ENCODE results near the gene AADAT. TPM values are rescaled to one million over a fixed set of nuclear protein-coding genes. Genes with fewer than 3 reads are reported as not detected.
"Not testable (repeated sequence)": the region's sequence is repeated elsewhere in the genome, so short reads cannot be mapped to it uniquely, and the experiment has no call there.

AADAT gene
- total RNA-seq, 4 donors from 2014 or later, result 2.9 to 7.2 (median 5.5) TPM

DNA sequence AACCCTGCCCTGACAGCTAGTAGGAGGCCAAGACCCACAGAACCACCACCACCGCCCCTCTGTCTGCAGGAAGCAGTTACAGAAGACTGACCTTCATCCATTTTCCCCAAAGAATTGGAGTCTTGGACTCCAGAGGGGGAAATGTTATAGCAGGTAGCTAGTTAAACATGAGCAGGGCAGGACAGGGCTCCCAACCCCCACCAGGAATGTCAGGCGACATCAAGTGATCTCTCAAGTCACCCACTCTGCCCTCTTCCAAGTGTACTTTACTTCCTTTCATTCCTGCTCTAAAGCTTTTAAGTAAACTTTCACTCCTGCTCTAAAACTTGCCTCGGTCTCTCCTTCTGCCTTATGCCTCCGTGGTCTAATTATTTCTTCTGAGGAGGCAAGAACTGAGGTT is 17.1 kb upstream of the AADAT start:
- Histone ChIP-seq H3K27ac (replicated peaks in 1 of 4) (no peak overlapping the region), H3K36me3 (no peaks in the 10 kb centered on the region), H3K27me3 (peaks cover 0 to 14% (median 0%) of the 10 kb centered on the region in 4 donors), H3K4me3 (no peak overlapping the region), H3K4me1 (no peaks in the 10 kb centered on the region), H3K9me3 (no peaks in the 10 kb centered on the region)
- WGBS, result 86% methylated on average over 4 of the region's 4 CpGs
- no peak for DNase-seq (ENCODE audit: extremely low spot score)
- intact Hi-C loops (cut with DNase I), result no loop called here
- TF ChIP-seq, protein P1, sequence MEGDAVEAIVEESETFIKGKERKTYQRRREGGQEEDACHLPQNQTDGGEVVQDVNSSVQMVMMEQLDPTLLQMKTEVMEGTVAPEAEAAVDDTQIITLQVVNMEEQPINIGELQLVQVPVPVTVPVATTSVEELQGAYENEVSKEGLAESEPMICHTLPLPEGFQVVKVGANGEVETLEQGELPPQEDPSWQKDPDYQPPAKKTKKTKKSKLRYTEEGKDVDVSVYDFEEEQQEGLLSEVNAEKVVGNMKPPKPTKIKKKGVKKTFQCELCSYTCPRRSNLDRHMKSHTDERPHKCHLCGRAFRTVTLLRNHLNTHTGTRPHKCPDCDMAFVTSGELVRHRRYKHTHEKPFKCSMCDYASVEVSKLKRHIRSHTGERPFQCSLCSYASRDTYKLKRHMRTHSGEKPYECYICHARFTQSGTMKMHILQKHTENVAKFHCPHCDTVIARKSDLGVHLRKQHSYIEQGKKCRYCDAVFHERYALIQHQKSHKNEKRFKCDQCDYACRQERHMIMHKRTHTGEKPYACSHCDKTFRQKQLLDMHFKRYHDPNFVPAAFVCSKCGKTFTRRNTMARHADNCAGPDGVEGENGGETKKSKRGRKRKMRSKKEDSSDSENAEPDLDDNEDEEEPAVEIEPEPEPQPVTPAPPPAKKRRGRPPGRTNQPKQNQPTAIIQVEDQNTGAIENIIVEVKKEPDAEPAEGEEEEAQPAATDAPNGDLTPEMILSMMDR (IDR thresholded peaks at IDR 0.05), result no peak
- TF ChIP-seq POLR2A (IDR thresholded peaks at IDR 0.05; ENCODE audit: low read depth) (no peak), EP300 (IDR thresholded peaks at IDR 0.05) (no peak), POLR2AphosphoS5 (IDR thresholded peaks at IDR 0.05) (no peak)

DNA sequence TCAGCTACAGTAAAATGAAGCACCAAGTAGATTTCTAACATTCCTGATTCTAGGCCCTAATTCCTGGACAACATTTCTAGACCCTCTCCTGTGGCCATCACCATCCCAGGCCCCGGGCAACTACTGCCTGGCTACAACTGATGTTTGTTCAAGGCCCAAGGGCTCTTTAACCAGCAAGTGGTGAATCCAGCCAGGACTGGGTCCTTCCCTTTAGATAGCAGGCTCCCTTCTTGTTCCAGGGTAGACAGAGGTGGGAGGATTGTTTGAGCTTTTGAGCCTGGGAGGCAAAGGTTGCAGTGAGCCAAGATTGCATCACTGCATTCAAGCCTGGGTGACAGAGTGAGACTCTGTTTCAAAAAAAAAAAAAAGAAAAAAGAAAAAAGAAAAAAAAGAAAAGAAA is 12.7 kb upstream of the AADAT start:
- Histone ChIP-seq H3K9me3 (no peaks in the 10 kb centered on the region), H3K27ac (replicated peaks in 1 of 4) (no peak overlapping the region), H3K4me1 (no peaks in the 10 kb centered on the region), H3K36me3 (no peaks in the 10 kb centered on the region), H3K27me3 (peaks cover 0 to 3% (median 0%) of the 10 kb centered on the region in 4 donors), H3K4me3 (no peak overlapping the region)
- no peak for DNase-seq (ENCODE audit: extremely low spot score)
- TF ChIP-seq POLR2A (IDR thresholded peaks at IDR 0.05; ENCODE audit: low read depth) (no peak), EP300 (IDR thresholded peaks at IDR 0.05) (no peak), POLR2AphosphoS5 (IDR thresholded peaks at IDR 0.05) (no peak)
- TF ChIP-seq, protein P1 (IDR thresholded peaks at IDR 0.05), result no peak
- WGBS, result 92% methylated on average over 1 of the region's 1 CpG
- intact Hi-C loops (cut with DNase I), result no loop called here

DNA sequence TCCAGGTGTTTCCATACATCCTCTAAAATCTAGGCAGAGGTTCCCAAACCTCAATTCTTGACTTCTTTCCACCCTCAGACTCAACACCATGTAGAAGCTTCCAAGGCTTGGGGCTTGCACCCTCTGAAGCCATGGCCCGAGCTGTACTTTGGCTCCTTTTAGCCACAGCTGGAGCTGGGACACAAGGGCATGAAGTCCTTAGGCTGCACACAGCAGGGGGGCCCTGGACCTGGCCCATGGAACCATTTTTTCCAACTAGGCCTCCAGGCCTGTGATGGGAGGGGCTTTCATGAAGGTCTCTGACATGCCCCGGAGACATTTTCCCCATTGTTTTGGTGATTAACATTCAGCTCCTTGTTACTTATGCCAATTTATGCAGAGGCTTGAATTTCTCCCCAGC is 8.4 kb upstream of the AADAT start:
- H3K9me3 ChIP-seq; H3K27ac ChIP-seq (replicated peaks in 1 of 4); DNase-seq (ENCODE audit: extremely low spot score); H3K36me3 ChIP-seq; intact Hi-C loops (cut with DNase I); H3K27me3 ChIP-seq; H3K4me1 ChIP-seq; H3K4me3 ChIP-seq: not testable (repeated sequence)
- WGBS, result 92% methylated on average over 2 of the region's 2 CpGs

- TF ChIP-seq, protein P1 (IDR thresholded peaks at IDR 0.05), result no peak
- TF ChIP-seq EP300 (IDR thresholded peaks at IDR 0.05), result no peak
- no peak for TF ChIP-seq POLR2A (IDR thresholded peaks at IDR 0.05; ENCODE audit: low read depth)
- TF ChIP-seq POLR2AphosphoS5 (IDR thresholded peaks at IDR 0.05), result no peak
- intact Hi-C loops (cut with DNase I), result no loop called here
- Histone ChIP-seq H3K27me3 (peaks cover 0 to 3% (median 0%) of the 10 kb centered on the region in 4 donors), H3K4me1 (no peaks in the 10 kb centered on the region), H3K36me3 (no peaks in the 10 kb centered on the region), H3K27ac (replicated peaks in 1 of 4) (no peak overlapping the region), H3K4me3 (no peak overlapping the region), H3K9me3 (no peaks in the 10 kb centered on the region)
- no CpG with 5 or more reads among the region's 4 CpGs for WGBS
- DNase-seq (ENCODE audit: extremely low spot score), result no peak
Measured at GRCh38 chr4:170097681-170098080, 7.9 kb upstream of the AADAT start.

DNA sequence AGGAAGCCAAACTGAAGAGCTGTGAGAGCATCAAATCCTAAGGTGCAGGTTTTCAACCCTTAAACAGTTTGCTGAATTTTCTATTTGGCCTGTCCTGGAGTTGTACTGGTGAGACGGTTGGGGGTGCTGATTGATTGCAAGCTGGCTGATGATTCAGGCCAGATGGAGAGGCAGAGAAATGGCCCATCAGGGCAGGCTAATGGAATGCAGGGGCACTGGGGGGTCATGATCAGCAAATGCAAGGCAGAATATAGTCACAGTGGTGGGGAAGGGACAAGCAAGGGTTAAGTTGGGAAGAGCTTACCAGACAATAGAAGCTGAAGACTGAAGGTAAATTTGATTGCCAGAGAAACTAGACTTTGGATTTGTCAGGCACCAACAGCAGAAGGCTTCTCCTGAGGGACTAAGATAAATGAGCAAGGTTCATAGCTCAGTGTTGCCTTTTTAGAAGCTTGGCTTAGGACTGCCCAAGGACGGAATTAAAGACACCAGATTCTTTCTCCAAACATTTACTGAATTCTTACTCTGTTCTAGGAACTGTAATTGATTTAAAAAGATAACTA is 4.3 kb upstream of the AADAT start:
- no peak overlapping the region for H3K27ac ChIP-seq (replicated peaks in 1 of 4)
- WGBS, result 79% methylated on average over 2 of the region's 2 CpGs
- intact Hi-C loops (cut with DNase I), result no loop called here

More for the DNA sequence above, 4.3 kb upstream of the AADAT start:
- peaks cover 3 to 12% (median 11%) of the 10 kb centered on the region in 4 donors for H3K4me1 ChIP-seq
- H3K36me3 ChIP-seq, result no peaks in the 10 kb centered on the region
- DNase-seq (ENCODE audit: extremely low spot score), result no peak
- H3K27me3 ChIP-seq, result peaks cover 0 to 3% (median 0%) of the 10 kb centered on the region in 4 donors
- no peaks in the 10 kb centered on the region for H3K9me3 ChIP-seq
- no peak for TF ChIP-seq POLR2AphosphoS5 (IDR thresholded peaks at IDR 0.05)
- no peak for TF ChIP-seq EP300 (IDR thresholded peaks at IDR 0.05)
- no peak for TF ChIP-seq POLR2A (IDR thresholded peaks at IDR 0.05; ENCODE audit: low read depth)
- TF ChIP-seq, protein P1 (IDR thresholded peaks at IDR 0.05), result no peak
- no peak overlapping the region for H3K4me3 ChIP-seq
